HepG2 (cell line): Measurements from ENCODE around the gene CD28. TPM values are rescaled to one million over a fixed set of nuclear protein-coding genes. Genes with fewer than 3 reads are reported as not detected.
A peak's percentile ranks its signal among the peaks of the same experiment; 100 is the strongest.

ENCODE experiments used
- ATAC-seq: fragments of 200-7000 bp; cut with Tn5 transposase; 3 replicates; pipeline ENCODE4 v1.9.1; 2020; ENCODE audit warnings: mild to moderate bottlenecking, moderate library complexity
- BruUV-seq: library from RNA; stranded (reverse); fragments of 400-500 nt; replicated peaks from 2 replicates; lab custom pipeline; 2021; lab: Mats Ljungman, UMichigan
- CTCF ChIA-PET: fragments of 300-600 bp; formaldehyde crosslinking; extraction: SDS; loops from one replicate; lab custom pipeline; 2021; ENCODE audit warnings: low total read pairs, inconsistent platforms, low intra/inter-chr PET ratio; lab: Yijun Ruan, JAX
- POLR2A ChIA-PET: fragments of 350-600 bp; sonication (Branson Sonifier 250); formaldehyde crosslinking; loops from one replicate; lab custom pipeline; 2020; ENCODE audit warnings: antibody characterized with exemption, inconsistent platforms; lab: Yijun Ruan, JAX
- DNase-seq: peaks from one replicate; pipeline ENCODE4 v3.0.0-alpha.2; 2015; ENCODE audit warnings: low spot score
- FAIRE-seq: peaks from 3 replicates; lab custom pipeline; 2011; peaks lifted over from hg19 to GRCh38; lab: Jason Lieb, UNC
- H2AFZ ChIP-seq: one replicate; pipeline ENCODE4 v1.6.1; 2011; ENCODE audit warnings: low read length, inconsistent platforms
- H3K27ac ChIP-seq: fragments of 300-600 bp; 3 replicates; pipeline ENCODE4 v1.8.0; 2011; ENCODE audit warnings: mixed run types, mild to moderate bottlenecking, mixed read lengths, low read length, inconsistent platforms; ENCODE audit not compliant: insufficient read depth; ENCODE audit errors: extremely low read length
- H3K27me3 ChIP-seq, 2 experiments: fragments of 200-600 bp in 1 of 2; 2 replicates in 1 of 2; 3 replicates in 1 of 2; pipeline versions ENCODE4 v1.6.0 to v1.8.0; 2011; ENCODE audit warnings: low read length in 2 of 2, mild to moderate bottlenecking in 2 of 2, moderate library complexity in 2 of 2, inconsistent platforms in 1 of 2; ENCODE audit not compliant: insufficient read depth in 2 of 2, control insufficient read depth in 1 of 2
- H3K36me3 ChIP-seq, 2 experiments: fragments of 200-600 bp in 1 of 2; replicated peaks in 1 of 2; 2 replicates in 1 of 2; 3 replicates in 1 of 2; pipeline versions ENCODE4 v1.5.1 to v1.8.0; 2011; ENCODE audit warnings: low read length in 2 of 2, inconsistent platforms in 1 of 2; ENCODE audit not compliant: insufficient read depth in 2 of 2, control insufficient read depth in 1 of 2
- H3K4me1 ChIP-seq: 2 replicates; pipeline ENCODE4 v1.5.1; 2012; ENCODE audit warnings: low read length, inconsistent platforms; ENCODE audit not compliant: insufficient read depth
- H3K4me2 ChIP-seq: 2 replicates; pipeline ENCODE4 v1.6.0; 2011; ENCODE audit warnings: low read depth, low read length, inconsistent platforms
- H3K4me3 ChIP-seq, 3 experiments: fragments of 200-600 bp in 1 of 3; sonication (generic), shearing (Covaris generic) in 1 of 3; replicated peaks in 1 of 3; 2 replicates each; pipeline ENCODE4 v1.5.1; 2011 to 2016; ENCODE audit warnings: low read length in 3 of 3, inconsistent platforms in 2 of 3, low read depth in 2 of 3, mild to moderate bottlenecking in 2 of 3, control low read depth in 1 of 3, mixed read lengths in 1 of 3; ENCODE audit not compliant: insufficient read depth in 1 of 3
- H3K79me2 ChIP-seq: one replicate; pipeline ENCODE4 v1.6.1; 2011; ENCODE audit warnings: low read length, inconsistent platforms; ENCODE audit not compliant: insufficient read depth
- H3K9ac ChIP-seq: 2 replicates; pipeline ENCODE4 v1.6.0; 2011; ENCODE audit warnings: mild to moderate bottlenecking, low read depth, low read length, inconsistent platforms; ENCODE audit not compliant: insufficient read depth
- H3K9me3 ChIP-seq: 2 replicates; pipeline ENCODE4 v1.5.1; 2012; ENCODE audit warnings: mild to moderate bottlenecking, low read length
- H4K20me1 ChIP-seq: 2 replicates; pipeline ENCODE4 v1.6.0; 2011; ENCODE audit warnings: inconsistent platforms, mild to moderate bottlenecking, low read length, moderate library complexity; ENCODE audit not compliant: insufficient read depth
- ARID3A ChIP-seq: IDR thresholded peaks from 2 replicates; pipeline ENCODE4 v1.6.1; 2012; ENCODE audit warnings: low read depth, low read length, improper control_type of control experiment
- ATF4 ChIP-seq, 2 experiments: fragments of 450-650 bp in 1 of 2; sonication (generic) in 1 of 2; formaldehyde crosslinking; IDR thresholded peaks; 2 replicates each; pipeline versions ENCODE4 v1.5.0 to v1.8.0; 2020 to 2022; ENCODE audit warnings: mild to moderate bottlenecking in 1 of 2, missing genetic modification reagents in 1 of 2
- BRCA1 ChIP-seq: sonication (generic); formaldehyde crosslinking; IDR thresholded peaks from 2 replicates; pipeline ENCODE4 v1.4.0; 2020; ENCODE audit warnings: missing genetic modification reagents
- CBX5 ChIP-seq: sonication (generic); formaldehyde crosslinking; IDR thresholded peaks from 2 replicates; pipeline ENCODE4 v1.4.0; 2020; ENCODE audit warnings: missing genetic modification reagents, borderline replicate concordance
- HMG20B ChIP-seq: conservative IDR thresholded peaks from 2 replicates; pipeline ENCODE4 v1.6.1; 2016; ENCODE audit warnings: missing genetic modification reagents, missing compliant biosample characterization
- HNF1B ChIP-seq: sonication (generic); formaldehyde crosslinking; IDR thresholded peaks from 2 replicates; pipeline ENCODE4 v1.5.1; 2020; ENCODE audit warnings: mild to moderate bottlenecking, moderate library complexity, missing genetic modification reagents
- HNF4A ChIP-seq: sonication (generic); formaldehyde crosslinking; IDR thresholded peaks from 2 replicates; pipeline ENCODE4 v1.4.0; 2020; ENCODE audit warnings: missing genetic modification reagents
- HNF4G ChIP-seq, 2 experiments: sonication (generic) in 1 of 2; formaldehyde crosslinking in 1 of 2; IDR thresholded peaks; 2 replicates each; pipeline versions ENCODE4 v1.4.0 to v1.6.1; 2011 to 2020; ENCODE audit warnings: borderline replicate concordance in 2 of 2, low read depth in 2 of 2, mild to moderate bottlenecking in 2 of 2, low read length in 1 of 2, missing genetic modification reagents in 1 of 2, moderate library complexity in 1 of 2
- HOXA3 ChIP-seq: sonication (generic); formaldehyde crosslinking; IDR thresholded peaks from 2 replicates; pipeline ENCODE4 v1.5.0; 2020; ENCODE audit warnings: missing genetic modification reagents
- LCORL ChIP-seq, 2 experiments: fragments of 450-650 bp in 1 of 2; sonication (generic) in 1 of 2; formaldehyde crosslinking in 1 of 2; IDR thresholded peaks; 2 replicates each; pipeline versions ENCODE4 v1.5.0 to v1.6.1; 2017 to 2020; ENCODE audit warnings: antibody characterized with exemption in 1 of 2, missing genetic modification reagents in 1 of 2
- RARG ChIP-seq: sonication (generic); formaldehyde crosslinking; IDR thresholded peaks from 2 replicates; pipeline ENCODE4 v1.4.0; 2020; ENCODE audit warnings: low read depth, mild to moderate bottlenecking, missing genetic modification reagents
- ZC3H4 ChIP-seq: sonication (generic); formaldehyde crosslinking; IDR thresholded peaks from 2 replicates; pipeline ENCODE4 v1.4.0; 2020; ENCODE audit warnings: missing genetic modification reagents, borderline replicate concordance
- ZKSCAN1 ChIP-seq: fragments of 150-350 bp; IDR thresholded peaks from 2 replicates; pipeline ENCODE4 v1.6.1; 2014; ENCODE audit warnings: low read length
- ZNF207 ChIP-seq: fragments of 450-650 bp; IDR thresholded peaks from 2 replicates; pipeline ENCODE4 v1.6.1; 2016; ENCODE audit warnings: antibody characterized with exemption, borderline replicate concordance
- ZNF878 ChIP-seq: sonication (generic); formaldehyde crosslinking; IDR thresholded peaks from 2 replicates; pipeline ENCODE4 v1.8.1; 2023; ENCODE audit warnings: mild to moderate bottlenecking, missing genetic modification reagents, moderate library complexity
- WGBS: methylation state at CpG from one replicate; pipeline ENCODE4 v1.1.6; 2017; ENCODE audit warnings: low lambda C conversion rate; 5-methylcytosine and 5-hydroxymethylcytosine counted together
- in situ Hi-C: cut with HindIII; loops from 2 replicates; pipeline ENCODE4 v1.10.0; 2017; ENCODE audit warnings: low pct_unique_long_range_greater_than_20kb; ENCODE audit not compliant: extremely low pct_ligation_motif_present
- intact Hi-C: fragments of 100-400 bp; cut with micrococcal nuclease; formaldehyde crosslinking; loops from one replicate; pipeline ENCODE4 v1.10.0; 2022; ENCODE audit not compliant: unreplicated experiment
- polyA plus RNA-seq, 8 experiments: library from polyadenylated mRNA; depleted of rRNA in 3 of 8; stranded (reverse) in 7 of 8; unstranded in 1 of 8; fragments of >200 nt; fragmentation: Illumina TruSeq in 4 of 8; extraction: Trizol in 4 of 8; gene quantifications; 2 replicates each; pipeline versions ENCODE4 v1.2.1 to v1.2.3, GENCODE V29; 2011 to 2016; ENCODE audit warnings: low read depth in 4 of 8, missing spikeins in 1 of 8, mixed read lengths in 1 of 8; ENCODE audit not compliant: insufficient read depth in 1 of 8
- total RNA-seq, 5 experiments: library from RNA; depleted of rRNA; stranded (reverse); fragments of >200 nt; fragmentation: Illumina TruSeq; extraction: Trizol; gene quantifications; 2 replicates each; pipeline ENCODE4 v1.2.3, GENCODE V29; 2016; ENCODE audit warnings: low read depth in 1 of 5
- TF ChIP-seq, protein P1 (sequence below): sonication (generic); formaldehyde crosslinking; conservative IDR thresholded peaks from 2 replicates; pipeline ENCODE4 v1.5.0; 2020; ENCODE audit warnings: missing genetic modification reagents

The CD28 gene
- total and polyA plus RNA-seq, 2 of the 13 experiments (the other 11 are each of a cell fraction or from before 2014, with no cell fraction given), result not detected

DNA sequence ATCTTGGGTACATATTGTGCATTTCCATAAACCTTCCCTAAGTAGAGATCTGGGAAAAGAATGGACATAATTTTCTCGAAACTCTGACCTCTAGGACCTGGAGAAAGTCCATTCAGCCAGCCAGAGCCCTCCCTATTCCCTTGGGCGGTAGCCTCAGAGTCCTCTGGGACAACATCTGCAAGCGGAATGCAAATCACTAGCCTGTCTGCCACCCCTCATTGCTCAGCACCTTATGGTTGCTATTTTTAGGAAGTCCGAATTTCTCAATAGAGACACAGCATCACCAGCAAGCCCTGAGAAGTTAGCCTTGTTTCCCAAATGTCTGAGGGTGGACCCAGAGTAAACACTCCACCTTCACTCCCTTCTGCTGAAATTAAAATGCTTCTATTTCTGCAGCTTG, 17.6 kb upstream of the CD28 start:
- no peak for DNase-seq
- FAIRE-seq, result peak; percentile 8
- 7% methylated on average over 4 of the region's 4 CpGs for WGBS
- H2AFZ ChIP-seq, result no peak overlapping the region
- intact Hi-C loops (loop anchor here (2.0 kb wide), 1 partner anchor 16 kb away; no protein-coding TSS in a partner anchor), in situ Hi-C loops (no loop called here)
- TF ChIP-seq HNF4G (IDR thresholded peaks at IDR 0.05; ENCODE audit: borderline replicate concordance, low read depth, low read length), result peak; percentile 15; the same call in 1 of the 2 replicates
- TF ChIP-seq HNF4G (CRISPR knock-in tag; IDR thresholded peaks at IDR 0.05; ENCODE audit: borderline replicate concordance, low read depth), result no peak
- no peak for TF ChIP-seq HOXA3 (CRISPR knock-in tag)
- TF ChIP-seq LCORL (IDR thresholded peaks at IDR 0.05), result no peak
- peak; percentile 29; the same call in 1 of the 2 replicates for TF ChIP-seq LCORL (CRISPR knock-in tag; IDR thresholded peaks at IDR 0.05)
- no peak for TF ChIP-seq RARG (CRISPR knock-in tag)
- no peak for TF ChIP-seq HMG20B (CRISPR knock-in tag)
- TF ChIP-seq HNF1B (CRISPR knock-in tag), result no peak
- peak; percentile 50 for TF ChIP-seq HNF4A (CRISPR knock-in tag)
- TF ChIP-seq ZKSCAN1, result no peak
- no peak for TF ChIP-seq CBX5 (CRISPR knock-in tag)
- no peak for TF ChIP-seq ZNF207
- TF ChIP-seq ZC3H4 (CRISPR knock-in tag), result no peak
- no peak for TF ChIP-seq ZNF878 (CRISPR knock-in tag)
- TF ChIP-seq, protein P1, sequence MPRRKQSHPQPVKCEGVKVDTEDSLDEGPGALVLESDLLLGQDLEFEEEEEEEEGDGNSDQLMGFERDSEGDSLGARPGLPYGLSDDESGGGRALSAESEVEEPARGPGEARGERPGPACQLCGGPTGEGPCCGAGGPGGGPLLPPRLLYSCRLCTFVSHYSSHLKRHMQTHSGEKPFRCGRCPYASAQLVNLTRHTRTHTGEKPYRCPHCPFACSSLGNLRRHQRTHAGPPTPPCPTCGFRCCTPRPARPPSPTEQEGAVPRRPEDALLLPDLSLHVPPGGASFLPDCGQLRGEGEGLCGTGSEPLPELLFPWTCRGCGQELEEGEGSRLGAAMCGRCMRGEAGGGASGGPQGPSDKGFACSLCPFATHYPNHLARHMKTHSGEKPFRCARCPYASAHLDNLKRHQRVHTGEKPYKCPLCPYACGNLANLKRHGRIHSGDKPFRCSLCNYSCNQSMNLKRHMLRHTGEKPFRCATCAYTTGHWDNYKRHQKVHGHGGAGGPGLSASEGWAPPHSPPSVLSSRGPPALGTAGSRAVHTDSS (CRISPR knock-in tag), result no peak
- TF ChIP-seq ATF4 (CRISPR knock-in tag; IDR thresholded peaks at IDR 0.05), result no peak
- TF ChIP-seq ARID3A, result no peak
- TF ChIP-seq BRCA1, result no peak
- no peaks in the 10 kb centered on the region for H4K20me1 ChIP-seq
- H3K9me3 ChIP-seq, result no peaks in the 10 kb centered on the region
- H3K4me1 ChIP-seq, result peaks cover 63% of the 10 kb centered on the region
- H3K9ac ChIP-seq, result no peak overlapping the region
- no peaks in the 10 kb centered on the region for H3K27me3 ChIP-seq
- ChIA-PET POLR2A (no interaction called here), CTCF (no interaction called here)
- no peaks in the 10 kb centered on the region for H3K79me2 ChIP-seq
- no peak overlapping the region for H3K27ac ChIP-seq
- BruUV-seq, result no TSS peak
- H3K4me3 ChIP-seq, result no peak overlapping the region
- peak overlapping the region; percentile 22 for H3K4me2 ChIP-seq
- ATAC-seq, result peak; percentile 53
- no peaks in the 10 kb centered on the region for H3K36me3 ChIP-seq
